ENCODE measurements around the gene SVEP1.

DNA sequence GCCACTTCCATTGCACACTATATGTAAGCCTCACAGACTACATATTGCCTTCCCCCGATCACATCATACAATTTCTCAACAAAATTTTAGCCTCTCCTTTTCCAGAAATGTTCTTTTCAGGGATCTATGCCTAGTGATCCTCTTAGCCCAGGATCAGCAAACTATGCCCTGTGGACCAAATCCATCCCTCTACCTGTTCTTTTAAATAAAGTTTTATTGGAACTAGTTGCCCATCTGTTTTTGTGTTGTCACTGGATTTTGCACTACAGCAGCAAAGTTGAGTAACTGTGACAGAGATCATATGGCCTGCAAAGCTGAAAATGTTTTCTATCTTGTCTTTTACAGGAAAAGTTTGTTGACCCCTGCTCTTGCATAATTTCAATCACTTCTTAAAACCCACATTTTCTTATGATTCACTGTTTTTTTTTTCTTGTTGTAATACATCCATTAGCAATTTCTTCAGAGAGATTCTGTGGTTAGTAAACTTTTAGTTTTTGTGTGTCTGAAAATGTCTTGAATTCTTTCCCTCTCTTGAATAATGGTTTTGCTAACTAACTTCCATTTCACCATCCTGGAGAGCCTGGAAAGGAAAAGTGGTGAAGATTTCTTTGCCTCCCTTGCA is 248.9 kb downstream of the SVEP1 start:
- TF ChIP-seq CTCF (IDR thresholded peaks at IDR 0.05) (no peak), ZFX (IDR thresholded peaks at IDR 0.05; ENCODE audit: borderline replicate concordance) (no peak)

Data from 22Rv1 (cell line).